HFFc6 (cell line): ENCODE data around the gene TSPAN3. TPM values are rescaled to one million over a fixed set of nuclear protein-coding genes. Genes with fewer than 3 reads are reported as not detected.
A peak's percentile ranks its signal among the peaks of the same experiment; 100 is the strongest.

Experiments
- DNase-seq: peaks from one replicate; pipeline ENCODE4 v3.0.0-alpha.2; 2018
- H3K27ac Mint-ChIP-seq: 2 replicates; pipeline ENCODE4 v1.8.0; 2020; ENCODE audit warnings: mild to moderate bottlenecking, mixed read lengths
- H3K27me3 Mint-ChIP-seq: 2 replicates; pipeline ENCODE4 v1.8.0; 2021; ENCODE audit warnings: mild to moderate bottlenecking, moderate library complexity, mixed read lengths; ENCODE audit not compliant: insufficient read depth
- H3K36me3 Mint-ChIP-seq: 2 replicates; pipeline ENCODE4 v1.8.0; 2021; ENCODE audit warnings: low read depth, mixed read lengths
- H3K4me1 Mint-ChIP-seq: 2 replicates; pipeline ENCODE4 v1.8.0; 2020; ENCODE audit warnings: low read depth, mixed read lengths
- H3K4me3 Mint-ChIP-seq: 2 replicates; pipeline ENCODE4 v1.8.0; 2020; ENCODE audit warnings: mild to moderate bottlenecking, moderate library complexity, mixed read lengths
- H3K9me3 Mint-ChIP-seq: 2 replicates; pipeline ENCODE4 v1.8.0; 2020; ENCODE audit warnings: mild to moderate bottlenecking, mixed read lengths
- total RNA-seq, 6 experiments: library from RNA; stranded (reverse); fragmentation: NEBNext Ultra II Directional; extraction: Animal tissue kit (Norgen Biotek cat#: 25700); gene quantifications; 2 replicates in 1 of 6; 3 replicates in 5 of 6; pipeline ENCODE4 v1.2.3, GENCODE V29; 2021
- TF ChIP-seq, protein P1 (sequence below): fragments of 200-600 bp; sonication (generic); IDR thresholded peaks from 2 replicates; pipeline ENCODE4 v1.5.0; 2021; ENCODE audit warnings: antibody characterized with exemption, mild to moderate bottlenecking

The TSPAN3 gene
- total RNA-seq, 6 experiments from 2014 or later, result 153 to 222 (median 183) TPM

GRCh38 chr15:77026501-77027110, 44.3 kb downstream of the TSPAN3 start:
- TF ChIP-seq, protein P1, sequence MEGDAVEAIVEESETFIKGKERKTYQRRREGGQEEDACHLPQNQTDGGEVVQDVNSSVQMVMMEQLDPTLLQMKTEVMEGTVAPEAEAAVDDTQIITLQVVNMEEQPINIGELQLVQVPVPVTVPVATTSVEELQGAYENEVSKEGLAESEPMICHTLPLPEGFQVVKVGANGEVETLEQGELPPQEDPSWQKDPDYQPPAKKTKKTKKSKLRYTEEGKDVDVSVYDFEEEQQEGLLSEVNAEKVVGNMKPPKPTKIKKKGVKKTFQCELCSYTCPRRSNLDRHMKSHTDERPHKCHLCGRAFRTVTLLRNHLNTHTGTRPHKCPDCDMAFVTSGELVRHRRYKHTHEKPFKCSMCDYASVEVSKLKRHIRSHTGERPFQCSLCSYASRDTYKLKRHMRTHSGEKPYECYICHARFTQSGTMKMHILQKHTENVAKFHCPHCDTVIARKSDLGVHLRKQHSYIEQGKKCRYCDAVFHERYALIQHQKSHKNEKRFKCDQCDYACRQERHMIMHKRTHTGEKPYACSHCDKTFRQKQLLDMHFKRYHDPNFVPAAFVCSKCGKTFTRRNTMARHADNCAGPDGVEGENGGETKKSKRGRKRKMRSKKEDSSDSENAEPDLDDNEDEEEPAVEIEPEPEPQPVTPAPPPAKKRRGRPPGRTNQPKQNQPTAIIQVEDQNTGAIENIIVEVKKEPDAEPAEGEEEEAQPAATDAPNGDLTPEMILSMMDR, result no peak
- Mint-ChIP-seq H3K27me3 (peaks cover 5% of the 10 kb centered on the region; the same call in 1 of the 2 replicates), H3K9me3 (no peaks in the 10 kb centered on the region), H3K4me1 (peaks cover 10% of the 10 kb centered on the region), H3K36me3 (no peaks in the 10 kb centered on the region), H3K27ac (no peak overlapping the region), H3K4me3 (no peak overlapping the region)
- no peak for DNase-seq

GRCh38 chr15:77025941-77026411, 44.9 kb downstream of the TSPAN3 start:
- Mint-ChIP-seq H3K36me3 (no peaks in the 10 kb centered on the region), H3K4me3 (no peak overlapping the region), H3K9me3 (no peaks in the 10 kb centered on the region), H3K27me3 (peaks cover 5% of the 10 kb centered on the region; the same call in 1 of the 2 replicates), H3K27ac (no peak overlapping the region), H3K4me1 (peaks cover 14% of the 10 kb centered on the region)
- no peak for DNase-seq
- TF ChIP-seq, protein P1, result no peak

DNA sequence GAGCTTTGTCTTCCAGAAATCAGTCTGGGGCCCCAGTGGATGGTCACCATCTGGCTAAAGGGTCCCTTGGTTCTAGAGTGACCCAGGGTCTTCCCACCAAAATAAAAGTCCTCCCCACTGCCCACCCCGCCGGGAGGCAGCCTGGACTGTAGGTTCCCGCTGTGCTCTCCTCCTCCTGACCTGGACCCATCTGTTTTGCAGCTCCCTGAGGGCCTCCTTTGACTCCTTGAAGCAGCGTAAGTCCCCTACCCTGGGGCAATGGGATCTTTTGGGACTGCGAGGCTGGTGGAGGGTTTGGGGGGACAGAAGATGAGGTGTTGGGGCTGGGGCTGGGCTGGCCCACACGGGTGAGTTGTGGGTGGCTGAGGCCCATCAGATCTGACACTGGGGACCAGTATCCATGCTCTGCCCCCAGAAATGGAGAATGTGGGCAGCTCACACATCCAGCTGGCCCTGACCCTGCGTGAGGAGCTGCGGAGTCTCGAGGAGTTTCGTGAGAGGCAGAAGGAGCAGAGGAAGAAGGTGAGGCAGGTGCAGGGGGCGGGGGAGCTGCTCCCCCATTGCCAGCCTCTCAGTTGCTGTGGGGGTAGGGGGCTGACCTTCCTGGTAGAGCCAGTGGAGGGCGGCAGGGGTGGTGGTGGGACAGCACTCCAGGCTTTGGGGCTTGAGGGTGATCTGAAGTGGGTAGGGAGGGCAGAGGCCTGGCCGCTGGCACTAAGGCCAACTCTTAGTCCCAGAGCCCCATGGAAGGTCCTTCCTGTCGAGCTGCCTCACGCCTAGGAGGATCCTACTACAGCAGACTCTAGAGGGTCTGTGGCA, 45.6 kb downstream of the TSPAN3 start:
- peaks cover 5% of the 10 kb centered on the region for H3K27me3 Mint-ChIP-seq
- H3K36me3 Mint-ChIP-seq, result no peaks in the 10 kb centered on the region
- peaks cover 14% of the 10 kb centered on the region for H3K4me1 Mint-ChIP-seq
- DNase-seq, result no peak
- no peaks in the 10 kb centered on the region for H3K9me3 Mint-ChIP-seq
- H3K4me3 Mint-ChIP-seq, result no peak overlapping the region
- TF ChIP-seq, protein P1, result no peak
- H3K27ac Mint-ChIP-seq, result no peak overlapping the region

- peak; percentile 21 for DNase-seq
- Mint-ChIP-seq H3K9me3 (no peaks in the 10 kb centered on the region), H3K27me3 (peaks cover 3% of the 10 kb centered on the region), H3K4me3 (no peak overlapping the region), H3K4me1 (peaks cover 22% of the 10 kb centered on the region), H3K36me3 (no peaks in the 10 kb centered on the region), H3K27ac (no peak overlapping the region)
- TF ChIP-seq, protein P1, result peak; percentile 98
Measured at GRCh38 chr15:77024273-77025082, 46.4 kb downstream of the TSPAN3 start.

DNA sequence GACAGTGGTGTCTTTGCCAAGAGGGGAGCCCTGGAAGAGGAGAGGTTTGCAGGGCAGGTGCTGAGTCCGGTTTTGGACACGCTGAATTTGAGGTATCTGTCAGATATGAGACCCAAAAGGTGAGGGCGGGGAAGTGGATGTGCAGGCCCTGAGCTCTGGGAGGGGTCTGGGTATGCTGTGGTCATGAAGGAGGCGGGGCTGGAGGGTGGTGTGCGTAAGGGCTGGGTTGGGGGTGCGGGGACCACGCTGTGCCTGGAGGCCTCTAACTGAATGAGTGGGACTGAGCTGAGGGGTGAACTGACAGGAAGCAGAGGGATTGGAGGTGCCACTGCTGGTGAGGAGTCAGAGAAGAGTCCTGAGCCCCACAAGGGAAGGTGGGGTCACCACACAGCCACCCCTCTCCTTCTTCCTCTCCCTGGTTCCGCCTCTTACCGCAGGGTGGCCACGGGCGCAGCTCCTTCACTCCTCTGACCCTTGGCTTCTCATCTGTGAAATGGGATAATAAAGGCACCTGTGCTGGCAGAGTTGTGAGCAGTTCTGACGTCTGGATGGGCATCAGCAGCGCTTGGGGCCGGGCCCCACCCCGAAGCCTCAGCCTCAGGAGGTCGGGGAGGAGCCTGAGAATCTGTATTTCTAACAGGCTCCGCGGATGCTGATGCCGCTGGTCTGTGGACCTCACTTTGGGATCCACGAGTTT, 47.2 kb downstream of the TSPAN3 start:
- Mint-ChIP-seq H3K9me3 (no peaks in the 10 kb centered on the region), H3K27ac (peak overlapping the region; percentile 51; the same call in 1 of the 2 replicates), H3K36me3 (no peaks in the 10 kb centered on the region), H3K27me3 (peaks cover 2% of the 10 kb centered on the region), H3K4me3 (no peak overlapping the region), H3K4me1 (peaks cover 24% of the 10 kb centered on the region)
- no peak for DNase-seq
- TF ChIP-seq, protein P1, result no peak
